GM23248 (cell line): ENCODE results near the gene EXOSC10. TPM values are rescaled to one million over a fixed set of nuclear protein-coding genes. Genes with fewer than 3 reads are reported as not detected.

ENCODE experiments used
- DNase-seq: peaks from one replicate; pipeline ENCODE4 v3.0.0-alpha.2; 2015
- H2AFZ ChIP-seq: fragments of 200-600 bp; sonication (generic); 2 replicates; pipeline ENCODE4 v1.6.1; 2016; ENCODE audit warnings: antibody characterized with exemption
- H3F3A ChIP-seq: fragments of 200-600 bp; sonication (generic); 2 replicates; pipeline ENCODE4 v1.6.1; 2016; ENCODE audit warnings: mild to moderate bottlenecking, antibody characterized with exemption, mixed run types; ENCODE audit not compliant: insufficient read depth
- H3K27ac ChIP-seq: fragments of 200-600 bp; sonication (generic); 2 replicates; pipeline ENCODE4 v1.5.1; 2016; ENCODE audit warnings: mild to moderate bottlenecking
- H3K27me3 ChIP-seq: fragments of 200-600 bp; sonication (generic); replicated peaks from 2 replicates; pipeline ENCODE4 v1.6.1; 2016; ENCODE audit warnings: mild to moderate bottlenecking; ENCODE audit not compliant: insufficient read depth
- H3K36me3 ChIP-seq: fragments of 200-600 bp; sonication (generic); 2 replicates; pipeline ENCODE4 v1.6.1; 2016; ENCODE audit warnings: low read depth, mild to moderate bottlenecking
- H3K4me1 ChIP-seq: fragments of 200-600 bp; sonication (generic); 2 replicates; pipeline ENCODE4 v1.6.1; 2016; ENCODE audit warnings: mild to moderate bottlenecking; ENCODE audit not compliant: insufficient read depth
- H3K4me2 ChIP-seq: fragments of 200-600 bp; sonication (generic); one replicate; pipeline ENCODE4 v1.6.1; 2016; ENCODE audit warnings: mild to moderate bottlenecking; ENCODE audit not compliant: unreplicated experiment
- H3K4me3 ChIP-seq: fragments of 200-600 bp; sonication (generic); 2 replicates; pipeline ENCODE4 v1.5.1; 2016; ENCODE audit warnings: mild to moderate bottlenecking
- H3K79me2 ChIP-seq: fragments of 200-600 bp; sonication (generic); 2 replicates; pipeline ENCODE4 v1.6.1; 2016; ENCODE audit warnings: mild to moderate bottlenecking; ENCODE audit not compliant: insufficient read depth
- H3K9ac ChIP-seq: fragments of 200-600 bp; sonication (generic); 2 replicates; pipeline ENCODE4 v1.6.1; 2016; ENCODE audit warnings: mild to moderate bottlenecking
- H3K9me2 ChIP-seq: fragments of 200-600 bp; sonication (generic); 2 replicates; pipeline ENCODE4 v1.6.1; 2016; ENCODE audit warnings: mixed run types, mild to moderate bottlenecking, moderate library complexity; ENCODE audit not compliant: insufficient read depth
- H3K9me3 ChIP-seq: fragments of 200-600 bp; sonication (generic); one replicate; pipeline ENCODE4 v1.6.1; 2017; ENCODE audit warnings: low read depth
- H4K20me1 ChIP-seq: fragments of 200-600 bp; sonication (generic); 2 replicates; pipeline ENCODE4 v1.6.0; 2016; ENCODE audit not compliant: insufficient read depth
- EZH2 ChIP-seq: fragments of 200-600 bp; sonication (generic); IDR thresholded peaks from 2 replicates; pipeline ENCODE4 v1.6.1; 2018; ENCODE audit warnings: antibody characterized with exemption, mild to moderate bottlenecking; ENCODE audit not compliant: insufficient read depth, poor library complexity, severe bottlenecking
- EZH2phosphoT487 ChIP-seq: fragments of 200-600 bp; sonication (generic); IDR thresholded peaks from 2 replicates; pipeline ENCODE4 v1.6.1; 2018; ENCODE audit warnings: antibody characterized with exemption, moderate library complexity, mild to moderate bottlenecking, low read depth; ENCODE audit not compliant: insufficient read depth
- WGBS, 2 experiments: methylation state at CpG; one replicate each; pipeline ENCODE4 v1.1.6; 2015 to 2017; ENCODE audit warnings: low lambda C conversion rate in 2 of 2, low coverage in 1 of 2; ENCODE audit errors: missing lambda C conversion rate in 2 of 2; 5-methylcytosine and 5-hydroxymethylcytosine counted together
- in situ Hi-C: fragments of 300-500 bp; cut with MboI; formaldehyde crosslinking; loops from 2 replicates; pipeline ENCODE4 v1.15.0; 2020
- polyA plus RNA-seq: library from polyadenylated mRNA; unstranded; fragments of >200 nt; fragmentation: Nextera tagmentation; extraction: Ambion mirVana; gene quantifications from 2 replicates; pipeline ENCODE4 v1.2.1, GENCODE V29; 2016
- total RNA-seq: library from RNA; depleted of rRNA; stranded (reverse); fragments of >200 nt; shearing (Covaris generic); gene quantifications from 2 replicates; pipeline ENCODE4 v1.2.3, GENCODE V29; 2014

The EXOSC10 gene
- total and polyA plus RNA-seq, 2 experiments from 2014 or later: 45.4 to 51.2 TPM

DNA sequence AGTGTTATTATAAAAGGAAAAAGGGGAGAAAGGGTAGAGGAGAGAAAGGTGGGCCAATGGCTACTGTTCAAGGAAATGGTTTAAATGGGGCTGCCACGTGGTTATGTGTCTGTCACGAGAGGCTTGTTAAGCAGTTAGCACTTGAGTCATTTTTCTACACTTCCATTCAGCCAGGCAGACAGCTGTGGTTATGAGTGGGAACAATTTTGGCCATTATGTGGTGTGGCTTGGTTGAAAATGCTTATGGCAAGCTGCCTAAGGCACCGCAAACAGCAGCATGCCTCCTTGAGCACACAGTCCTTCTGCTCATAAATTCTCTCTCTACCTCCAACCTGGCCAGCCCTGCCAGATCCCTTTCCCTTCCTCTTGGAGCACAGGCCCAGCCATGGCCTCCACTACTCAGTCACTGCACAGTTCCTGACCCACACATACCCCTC lies 36.7 kb downstream of the EXOSC10 start:
- Histone ChIP-seq H3K9me3 (no peaks in the 10 kb centered on the region), H3K9ac (peak overlapping the region; percentile 33; the same call in 1 of the 2 replicates), H3K79me2 (peaks cover 33% of the 10 kb centered on the region), H3K4me1 (peaks cover 14% of the 10 kb centered on the region), H2AFZ (no peak overlapping the region), H3F3A (peaks cover 27% of the 10 kb centered on the region), H3K9me2 (no peaks in the 10 kb centered on the region), H3K27me3 (no peaks in the 10 kb centered on the region), H4K20me1 (no peaks in the 10 kb centered on the region), H3K4me3 (no peak overlapping the region), H3K27ac (peak overlapping the region; percentile 69), H3K4me2 (no peak overlapping the region), H3K36me3 (peaks cover 23% of the 10 kb centered on the region)
- WGBS, 2 experiments: 27 to 31% methylated on average over 3 of the region's 3 CpGs
- 0 out of 2 replicates have a peak, but pooled peaks have one; percentile 71 for TF ChIP-seq EZH2phosphoT487
- TF ChIP-seq EZH2: no peak
- in situ Hi-C loops: no loop called here
- DNase-seq: peak; percentile 84

DNA sequence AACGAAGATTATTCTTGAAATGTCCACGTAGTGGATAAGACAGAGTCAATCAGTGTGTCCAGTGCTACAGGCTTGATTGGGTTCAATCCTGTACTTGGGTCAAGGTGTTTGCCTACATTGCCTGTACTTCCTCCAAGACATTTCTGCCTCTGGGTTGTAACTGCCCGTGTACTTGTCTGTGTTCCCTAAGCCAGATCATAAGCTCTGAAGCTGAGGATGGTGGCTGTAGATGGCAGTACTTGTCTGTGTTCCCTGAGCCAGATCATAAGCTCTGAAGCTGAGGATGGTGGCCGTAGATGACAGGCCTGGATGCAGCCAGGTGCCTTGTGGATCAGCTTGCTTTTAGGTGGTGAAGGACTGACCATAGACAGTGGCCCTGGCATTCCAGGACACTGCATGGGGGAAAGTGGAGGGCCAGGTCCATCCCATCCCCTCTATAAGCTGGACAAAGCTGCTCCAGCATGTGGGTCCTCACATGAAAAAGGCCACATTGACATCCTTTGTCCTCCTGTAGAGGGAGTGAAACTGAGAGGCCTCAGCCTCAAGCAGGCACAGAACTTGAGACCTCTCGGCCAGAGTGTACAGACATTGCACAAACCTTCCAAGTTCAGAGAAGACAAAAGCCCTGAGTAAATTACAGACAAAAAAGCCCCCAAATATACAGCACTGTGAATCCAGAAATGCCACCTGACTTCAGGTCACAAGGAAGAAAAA lies 37.9 kb downstream of the EXOSC10 start:
- H3K4me2 ChIP-seq: no peak overlapping the region
- no peak for DNase-seq

DNA sequence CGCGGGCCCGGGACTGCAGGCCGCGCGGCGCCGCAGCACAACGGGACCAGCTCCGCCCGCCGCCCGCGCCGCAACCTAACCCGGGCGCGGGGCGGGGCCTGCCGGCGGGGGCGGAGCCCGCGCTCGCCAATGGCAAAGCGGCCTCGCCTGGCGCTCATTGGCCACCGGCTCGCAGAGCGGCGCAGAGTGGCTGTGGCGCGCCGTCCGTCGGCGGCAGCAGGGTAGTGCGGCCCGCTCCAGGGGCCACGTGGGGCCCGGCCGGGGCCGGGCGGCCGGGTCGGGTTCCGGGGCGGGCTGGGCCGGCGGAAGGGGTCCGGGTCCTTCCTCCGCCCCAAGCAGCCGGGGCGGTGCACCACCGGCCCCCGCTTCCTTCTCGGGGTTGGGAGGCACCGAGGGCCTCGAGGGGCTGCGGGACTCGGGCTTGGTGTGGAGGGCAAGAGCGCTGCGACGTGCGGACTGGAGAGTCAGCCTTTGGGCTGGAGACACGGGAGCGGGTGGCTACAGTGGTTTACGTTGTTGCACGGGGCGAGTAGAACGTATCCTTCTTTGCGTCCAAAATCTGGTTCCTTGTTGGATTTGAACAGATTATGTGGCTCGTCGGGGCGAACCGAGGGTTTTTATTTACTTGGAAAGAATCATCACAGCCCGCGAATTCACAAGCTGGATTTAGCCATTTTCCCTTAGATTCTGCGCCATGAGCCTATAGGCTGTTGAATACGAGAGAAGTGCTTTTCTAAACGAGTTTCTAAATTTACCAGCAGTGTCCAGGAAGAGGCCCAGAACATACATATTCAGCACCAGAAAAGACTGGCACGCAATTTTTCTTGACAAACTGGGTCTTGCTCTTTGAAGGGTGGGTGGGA lies 39.5 kb downstream of the EXOSC10 start, which contains the start of gene SRM:
Gene SRM, minus strand, starts transcription at position 51 of the 863 bp plus-strand sequence. CDS start 75 bp downstream, outside the sequence.
- DNase-seq: peak; percentile 98
- Histone ChIP-seq H3K27me3 (no peaks in the 10 kb centered on the region), H3K79me2 (peaks cover 40% of the 10 kb centered on the region)

More for the DNA sequence above, 37.9 kb downstream of the EXOSC10 start:
- H3K79me2 ChIP-seq: peaks cover 40% of the 10 kb centered on the region
- peaks cover 14% of the 10 kb centered on the region for H3K4me1 ChIP-seq
- H3K4me3 ChIP-seq: no peak overlapping the region
- in situ Hi-C loops: no loop called here
- no peaks in the 10 kb centered on the region for H3K27me3 ChIP-seq
- no peak overlapping the region for H3K27ac ChIP-seq
- no peaks in the 10 kb centered on the region for H3K9me2 ChIP-seq
- no peak overlapping the region for H2AFZ ChIP-seq
- no peaks in the 10 kb centered on the region for H3K9me3 ChIP-seq
- WGBS, 2 experiments: 86 to 92% methylated on average over 5 of the region's 5 CpGs
- no peak overlapping the region for H3K9ac ChIP-seq
- no peaks in the 10 kb centered on the region for H4K20me1 ChIP-seq
- no peak for TF ChIP-seq EZH2phosphoT487
- no peak for TF ChIP-seq EZH2
- H3K36me3 ChIP-seq: peaks cover 19% of the 10 kb centered on the region
- H3F3A ChIP-seq: peaks cover 30% of the 10 kb centered on the region

More for the DNA sequence above, 39.5 kb downstream of the EXOSC10 start, which contains the start of gene SRM:
- H3K4me2 ChIP-seq: peak within 1 kb of the TSS; percentile 93
- peaks cover 8% of the 10 kb centered on the region; the same call in 1 of the 2 replicates for H3K36me3 ChIP-seq
- no peaks in the 10 kb centered on the region for H4K20me1 ChIP-seq
- WGBS, 2 experiments: 1% methylated on average over 42 to 47 of the region's 83 CpGs
- no peaks in the 10 kb centered on the region for H3K9me3 ChIP-seq
- in situ Hi-C loops: no loop called here
- H3K4me3 ChIP-seq: peak within 1 kb of the TSS; percentile 85
- H3K9ac ChIP-seq: peak within 1 kb of the TSS; percentile 89
- TF ChIP-seq EZH2phosphoT487 (no peak), EZH2 (no peak)
- no peaks in the 10 kb centered on the region for H3K9me2 ChIP-seq
- H3K27ac ChIP-seq: peak within 1 kb of the TSS; percentile 68
- peaks cover 35% of the 10 kb centered on the region for H3F3A ChIP-seq
- peak within 1 kb of the TSS; percentile 89 for H2AFZ ChIP-seq
- peaks cover 14% of the 10 kb centered on the region for H3K4me1 ChIP-seq
